Kasumi-1 (cell line): ENCODE measurements around the gene TMEM18.
"Not testable (repeated sequence)": the region's sequence is repeated elsewhere in the genome, so short reads cannot be mapped to it uniquely, and the experiment has no call there.

ENCODE experiments used
- DNase-seq, 2 experiments: peaks; one replicate each; lab custom pipeline; 2025; lab: John Stamatoyannopoulos, UW

Gene TMEM18

DNA sequence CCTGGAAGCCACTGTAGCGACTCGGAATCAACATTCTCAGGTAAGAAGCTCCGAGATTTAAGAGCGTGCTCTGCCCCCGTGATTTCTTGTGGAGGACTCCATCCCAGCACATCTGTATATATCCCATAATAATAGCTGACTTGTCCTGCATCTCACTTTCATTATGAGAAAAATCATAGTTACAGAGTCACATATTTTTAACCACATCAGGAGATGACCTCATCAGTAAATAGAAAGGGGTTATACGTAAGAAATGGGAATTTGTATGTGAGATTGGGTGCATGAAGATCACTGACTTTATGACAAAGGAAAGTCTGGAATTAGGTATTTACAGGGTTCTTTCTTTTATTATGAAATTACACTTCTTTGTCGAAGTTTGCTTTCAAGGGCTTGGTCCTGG lies 16.4 kb upstream of the TMEM18 start:
- DNase-seq = no peak

DNA sequence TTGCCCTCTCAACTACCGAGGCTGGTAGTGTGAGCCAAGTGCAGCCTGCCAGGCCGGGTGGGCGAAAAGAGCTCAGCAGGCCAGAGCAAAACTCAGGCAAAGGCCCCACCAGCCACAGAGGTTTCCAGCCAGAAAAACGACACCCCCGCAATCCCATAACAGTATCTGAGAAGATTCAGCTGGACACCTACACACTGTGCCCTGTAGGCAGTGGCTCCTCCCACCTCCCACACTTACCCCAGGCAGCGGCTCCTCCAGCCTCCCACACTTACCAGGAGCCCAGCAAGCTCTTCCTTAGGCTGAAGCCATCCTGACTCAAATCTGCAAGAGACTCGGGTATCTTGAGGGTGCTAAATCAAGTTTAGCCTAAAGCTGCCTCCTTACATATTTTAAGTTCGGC lies 15.6 kb upstream of the TMEM18 start:
- no peak for DNase-seq

DNA sequence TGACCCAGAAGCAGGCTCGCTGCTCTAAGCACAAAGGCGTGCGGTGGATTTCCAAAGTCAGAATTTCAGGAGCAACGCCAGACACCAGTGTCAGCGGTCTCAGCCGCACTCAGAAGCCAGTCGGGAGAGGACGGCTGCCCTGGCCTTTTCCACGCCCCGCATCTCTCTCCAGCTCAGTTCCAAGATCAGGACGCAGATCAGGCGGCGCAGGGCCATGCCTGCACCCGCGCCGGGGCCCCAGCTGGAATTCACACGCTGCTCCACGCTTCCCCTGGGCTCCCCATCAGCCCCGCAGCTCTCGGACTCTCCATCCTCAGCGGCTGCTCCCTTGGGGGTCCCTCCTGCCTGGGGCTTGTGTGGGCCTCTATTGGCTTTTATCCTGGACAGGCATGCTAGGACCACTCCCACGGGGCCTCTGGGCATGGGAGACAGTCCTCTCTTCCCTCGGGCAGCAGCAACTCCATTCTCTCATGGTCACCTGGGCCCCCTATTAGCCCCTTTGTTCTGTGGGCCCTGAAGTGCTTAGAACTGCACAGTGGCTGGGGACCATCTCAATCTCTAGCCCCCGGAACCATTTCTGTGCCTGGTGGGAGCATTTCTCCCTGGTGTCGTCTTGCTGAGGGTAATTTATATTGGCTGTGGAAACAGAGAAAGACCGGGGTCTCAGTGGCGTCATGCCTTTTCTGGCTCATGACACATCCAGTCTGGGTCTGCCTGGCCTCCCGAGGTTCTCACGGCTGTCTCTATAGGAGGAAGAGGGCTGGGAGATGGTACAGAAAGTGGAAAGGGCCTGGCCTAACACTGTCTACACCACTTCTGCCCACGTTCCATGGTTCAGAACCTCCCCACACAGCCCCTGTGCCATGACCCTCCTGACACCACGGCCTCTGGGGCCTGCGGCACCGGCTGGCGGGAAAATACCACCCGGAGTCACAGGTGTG lies 14.9 kb upstream of the TMEM18 start:
- DNase-seq = no peak

DNA sequence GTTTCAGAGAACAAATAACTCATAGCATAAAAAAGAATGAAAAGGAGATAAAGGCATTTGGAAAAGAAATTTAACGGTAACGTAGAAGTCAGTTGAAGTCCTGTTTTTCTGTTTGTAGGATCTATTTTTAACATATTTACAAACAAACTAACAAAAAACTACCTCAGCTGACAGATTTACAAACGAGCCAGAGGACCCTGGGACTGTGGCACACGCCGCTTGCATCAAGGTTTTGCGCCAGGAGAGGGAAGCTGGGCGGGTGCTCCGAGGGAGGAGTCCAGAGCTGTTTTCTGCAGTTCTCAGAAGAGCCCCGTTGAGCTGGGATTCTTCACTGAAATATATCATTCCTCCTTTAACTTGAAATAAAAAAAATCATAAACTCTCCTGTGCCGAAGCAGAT lies 13.6 kb upstream of the TMEM18 start:
- no peak for DNase-seq

DNA sequence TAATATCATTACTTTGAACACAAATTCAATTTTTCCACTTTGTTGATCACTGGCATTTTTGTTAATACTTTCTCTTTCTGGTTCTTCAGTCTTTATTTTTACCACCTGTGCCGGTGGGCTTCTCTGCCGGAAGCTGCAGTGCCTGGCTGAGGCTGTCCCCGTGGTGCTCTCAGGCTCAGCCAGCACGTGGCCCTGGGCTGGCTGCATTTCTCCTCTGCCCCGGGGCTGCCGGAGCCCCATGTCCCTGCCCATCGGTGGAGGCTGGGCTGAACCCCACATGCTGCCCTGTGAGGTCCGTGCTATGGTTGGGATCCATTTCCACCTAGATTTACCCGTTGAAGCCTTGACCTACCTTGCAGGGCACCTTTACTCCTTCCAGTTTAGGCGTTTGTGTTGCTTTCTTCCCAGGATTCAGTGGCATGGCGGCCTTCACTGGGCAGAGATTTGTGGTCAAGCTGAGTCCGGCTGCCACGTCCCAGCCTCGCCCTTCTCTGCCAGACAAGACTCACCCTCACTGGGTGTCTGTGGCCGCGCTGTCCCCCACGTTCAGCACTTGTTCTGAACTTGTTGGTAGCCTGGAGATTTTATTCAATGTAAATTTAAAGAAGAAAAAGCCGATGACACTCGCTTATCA lies 12.8 kb upstream of the TMEM18 start:
- DNase-seq = no peak

DNA sequence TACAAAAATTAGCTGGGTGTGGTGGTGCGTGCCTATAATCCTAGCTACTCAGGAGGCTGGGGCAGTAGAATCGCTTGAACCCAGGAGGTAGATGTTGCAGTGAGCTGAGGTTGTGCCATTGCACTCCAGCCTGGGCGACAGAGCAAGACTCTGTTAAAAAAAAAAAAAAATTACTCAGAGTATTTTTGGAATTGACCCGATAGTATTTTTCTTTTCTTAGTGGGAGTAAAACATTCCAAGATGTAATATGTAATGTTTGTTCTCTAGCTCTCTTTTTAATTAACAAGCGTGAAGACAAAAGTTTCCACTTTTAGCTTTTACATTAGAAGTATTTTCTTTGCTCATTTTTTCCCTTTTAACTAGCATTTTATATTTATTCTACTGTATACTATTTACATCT lies 12.0 kb upstream of the TMEM18 start:
- DNase-seq = no peak

DNA sequence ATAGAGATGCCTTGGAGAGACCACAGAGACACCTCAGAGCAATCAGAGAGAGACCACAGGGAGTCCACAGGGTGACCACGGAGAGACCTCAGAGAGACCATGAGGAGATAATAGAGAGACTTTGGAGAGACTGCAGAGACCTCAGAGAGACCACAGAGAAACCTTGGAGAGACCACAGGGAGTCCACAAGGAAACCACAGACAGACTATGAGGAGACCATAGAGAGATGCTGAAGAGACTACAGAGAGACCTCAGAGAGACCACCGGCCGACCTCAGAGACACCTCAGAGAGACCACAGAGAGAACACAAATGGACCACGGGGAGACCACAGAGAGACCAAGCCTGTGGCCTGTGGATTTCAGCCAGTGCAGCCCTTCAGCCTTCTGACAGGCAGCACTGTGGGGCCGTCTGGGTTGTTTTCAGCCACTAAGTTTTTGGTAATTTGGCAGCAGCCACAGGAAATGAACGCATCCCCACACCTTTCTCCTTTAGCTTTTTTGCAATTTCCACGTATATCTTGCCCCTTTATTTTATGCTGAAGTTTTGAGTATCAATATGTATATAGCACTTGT lies 11.4 kb upstream of the TMEM18 start:
- no peak for DNase-seq

DNA sequence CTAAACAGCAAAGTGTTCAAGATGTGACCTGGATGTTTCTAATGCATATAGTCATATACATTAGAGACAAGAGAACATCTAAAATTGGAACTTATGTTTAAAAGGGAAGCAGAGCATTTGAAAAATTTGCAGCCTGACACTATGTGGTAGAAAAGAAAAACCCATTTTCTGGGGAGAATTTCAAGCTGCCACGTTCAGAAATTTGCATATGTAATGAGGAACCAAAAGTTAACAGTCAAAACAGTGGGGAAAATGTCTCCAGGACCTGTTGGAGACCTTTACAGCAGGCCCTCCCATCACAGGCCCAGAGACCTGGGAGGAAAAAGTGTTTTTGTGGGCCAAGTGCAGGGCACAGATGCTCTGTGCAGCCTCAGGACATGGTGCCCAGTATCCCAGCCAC lies 8.2 kb upstream of the TMEM18 start:
- no peak for DNase-seq

DNA sequence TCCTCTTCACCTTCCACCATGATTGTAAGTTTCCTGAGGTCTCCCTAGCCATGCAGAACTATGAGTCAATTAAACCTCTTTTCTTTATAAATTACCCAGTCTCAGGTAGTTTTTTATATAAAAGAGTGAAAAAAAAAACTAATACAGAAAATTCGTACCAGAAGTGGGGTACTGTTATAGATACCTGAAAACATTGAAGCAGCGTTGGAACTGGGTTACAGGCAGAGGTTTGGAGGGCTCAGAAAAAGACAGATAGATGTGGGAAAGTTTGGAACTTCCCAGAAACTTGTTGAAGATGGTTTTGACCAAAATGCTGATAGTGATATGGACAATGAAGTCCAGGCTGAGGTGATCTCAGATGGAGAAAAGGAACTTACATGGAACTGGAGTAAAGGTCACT lies 7.7 kb upstream of the TMEM18 start:
- DNase-seq = not testable (repeated sequence)

DNA sequence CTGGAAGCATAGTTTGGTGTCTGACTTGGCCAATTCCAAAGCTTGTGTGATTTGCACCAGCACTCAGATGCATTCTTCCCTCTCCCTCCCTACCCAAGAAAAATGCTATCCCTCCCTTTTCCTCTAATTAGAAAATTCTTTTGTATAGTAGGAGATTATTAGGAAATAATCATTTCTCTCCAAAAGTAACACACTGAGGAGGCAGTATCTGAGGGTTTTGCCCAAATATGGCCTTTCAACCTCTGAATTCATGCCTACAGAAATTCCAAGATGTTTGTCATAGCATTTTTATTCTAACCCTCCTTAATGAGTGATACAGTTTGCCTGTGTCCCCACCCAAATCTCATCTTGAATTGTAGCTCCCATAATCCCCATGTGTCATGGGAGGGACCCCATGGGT lies 5.0 kb upstream of the TMEM18 start:
- no peak for DNase-seq

DNA sequence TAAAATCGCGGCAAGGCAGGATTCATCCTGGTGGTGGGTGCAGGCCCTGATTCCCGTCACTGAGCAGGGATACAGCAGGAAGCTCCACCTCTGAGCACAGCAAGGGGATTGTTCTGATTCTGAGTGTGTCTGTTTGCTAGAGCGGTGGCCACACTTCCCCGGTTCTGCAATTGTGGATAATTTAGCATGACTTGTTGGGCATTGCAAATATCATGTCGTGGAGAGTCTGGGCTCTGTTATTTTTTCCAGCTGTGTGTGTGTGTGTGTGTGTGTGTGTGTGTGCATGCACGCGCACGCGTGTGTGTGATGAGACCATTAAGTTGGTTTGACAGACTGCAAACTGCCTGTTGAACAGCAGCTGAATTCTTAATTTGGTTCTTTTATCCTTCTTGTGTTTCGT lies 4.1 kb upstream of the TMEM18 start:
- DNase-seq = no peak

DNA sequence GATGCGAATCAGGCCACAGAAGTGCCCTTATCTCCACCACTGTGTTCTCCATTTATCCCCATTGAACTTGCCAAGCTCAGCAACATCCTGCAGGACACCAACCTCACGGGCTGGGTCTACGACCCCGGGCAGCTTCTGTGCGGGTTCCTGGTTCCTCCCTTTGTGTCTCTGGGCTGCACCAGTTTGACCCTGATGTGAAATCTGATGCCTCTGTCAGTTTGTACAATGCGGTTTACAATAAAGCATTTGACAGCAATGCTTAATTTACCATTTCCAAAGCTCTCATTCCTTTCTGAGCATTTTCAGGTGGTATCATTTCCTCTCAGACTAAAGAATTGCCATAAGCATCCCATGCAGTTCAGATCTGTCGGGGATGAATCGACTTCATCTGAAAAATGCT lies 3.3 kb upstream of the TMEM18 start:
- DNase-seq = no peak

DNA sequence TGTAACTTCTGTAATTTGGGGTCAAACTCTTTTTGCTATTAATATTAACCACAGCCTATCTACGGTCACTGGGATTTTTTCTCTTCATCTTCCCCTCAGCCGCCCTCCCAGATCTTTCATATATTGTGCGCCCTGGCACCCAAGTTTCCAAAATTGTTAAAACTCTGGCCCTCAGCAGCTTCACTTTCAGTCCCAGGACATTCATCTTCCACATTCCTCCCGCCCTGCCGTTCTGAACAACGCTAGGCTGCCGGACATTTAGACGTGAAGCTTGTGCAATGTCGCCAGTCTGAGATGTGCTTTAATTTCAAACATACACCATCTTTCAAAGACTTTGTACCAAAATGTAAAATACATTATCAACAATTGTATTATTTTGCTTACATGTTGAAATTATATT lies 1.8 kb upstream of the TMEM18 start:
- DNase-seq = no peak

DNA sequence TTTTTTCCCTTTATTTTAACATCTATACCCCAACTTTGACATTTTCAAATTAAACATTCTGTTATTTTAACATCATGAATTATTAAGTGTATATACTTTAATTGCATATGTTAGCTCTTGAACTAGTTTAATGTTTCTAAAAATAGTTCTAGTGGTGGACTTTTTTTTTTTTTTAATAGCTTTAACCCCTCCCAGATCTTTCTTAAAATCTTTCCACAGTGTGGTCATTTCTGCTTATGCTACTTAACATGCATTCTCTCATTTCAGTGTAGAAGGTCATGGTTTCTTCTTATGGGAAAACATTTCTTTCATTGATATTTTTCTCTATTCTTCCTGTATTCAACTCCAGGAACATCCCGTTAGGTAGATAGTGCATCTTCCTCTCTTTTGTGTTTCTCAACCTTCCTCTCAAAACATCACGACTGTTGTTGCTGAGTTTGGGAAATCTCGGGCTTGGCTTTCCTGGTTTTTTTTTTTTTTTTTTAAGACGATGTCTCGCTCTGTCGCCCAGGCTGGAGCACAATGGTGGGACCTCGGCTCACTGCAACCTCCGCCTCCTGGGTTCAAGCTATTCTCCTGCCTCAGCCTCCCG lies 849 bp upstream of the TMEM18 start:
- peak; percentile 4 to 34 for DNase-seq

DNA sequence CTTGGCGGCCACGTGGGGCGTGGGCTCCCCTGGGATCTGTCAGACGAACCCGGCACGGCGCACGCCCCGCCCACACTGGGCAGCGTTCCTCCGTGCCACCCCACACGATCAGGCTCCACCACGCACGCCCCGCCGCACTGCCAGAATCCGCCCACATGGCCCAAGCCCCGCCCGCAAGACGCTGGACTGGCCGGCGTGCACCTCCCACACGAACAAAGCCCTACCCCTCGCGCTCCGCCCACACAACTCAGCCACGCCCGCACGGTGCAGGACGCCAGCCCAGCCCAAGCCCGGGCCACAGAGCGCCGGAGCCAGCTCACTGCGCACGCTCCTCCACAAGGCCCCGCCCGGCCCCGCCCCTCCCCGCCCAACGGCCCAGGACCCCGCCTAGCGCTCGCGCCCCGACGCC lies 555 bp downstream of the TMEM18 start:
- peak; percentile 93 to 97 for DNase-seq

DNA sequence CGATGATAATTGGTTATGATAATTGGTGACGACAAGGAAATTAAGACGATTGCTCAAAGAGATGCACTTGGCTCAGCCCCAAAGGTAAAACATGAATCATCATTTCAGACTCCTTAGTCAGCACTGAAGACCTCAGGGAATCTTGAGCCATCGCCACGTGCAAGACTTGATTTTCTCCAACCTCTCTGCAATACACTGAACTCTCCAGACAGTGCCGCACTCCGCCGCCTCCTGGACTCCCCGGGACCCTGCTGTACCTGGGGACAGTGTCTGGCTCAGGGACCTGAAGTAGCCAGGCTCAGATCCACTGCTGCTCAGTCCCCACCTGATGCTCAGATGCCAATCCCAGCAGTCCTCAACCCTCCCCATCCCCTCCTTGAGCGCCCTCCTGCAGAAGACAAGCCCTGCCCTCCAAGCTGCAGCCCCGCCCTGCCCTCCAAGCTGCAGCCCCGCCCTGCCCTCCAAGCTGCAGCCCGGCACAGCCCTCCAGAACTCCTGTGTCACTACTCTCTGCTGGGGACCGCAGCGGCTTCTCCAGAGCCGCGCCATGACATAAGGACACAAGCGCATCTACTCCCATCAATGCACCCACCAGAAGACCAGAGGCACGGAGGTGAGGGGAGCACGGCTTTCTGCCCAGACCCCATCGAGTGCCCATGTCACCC lies 1.1 kb downstream of the TMEM18 start:
- DNase-seq = peak; percentile 63 to 66

DNA sequence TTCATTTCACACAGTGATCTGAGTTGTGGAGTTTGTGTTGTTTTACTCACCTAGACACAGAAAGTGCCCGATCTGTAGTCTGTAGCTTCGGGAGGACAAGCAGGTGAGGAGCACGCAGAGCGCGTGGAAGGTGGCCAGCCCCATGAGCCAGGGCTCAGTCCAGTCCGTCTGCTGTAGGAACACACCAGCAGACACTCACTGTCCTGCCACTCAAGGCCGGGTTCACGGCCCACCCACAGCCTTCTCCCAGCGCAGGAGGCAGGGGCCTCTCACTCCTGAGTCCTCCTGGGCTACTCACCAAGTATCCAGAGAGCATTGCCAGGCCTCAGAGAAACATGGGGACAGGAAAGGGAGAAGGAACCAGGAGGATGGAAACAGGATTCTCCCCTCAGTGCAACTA lies 1.7 kb downstream of the TMEM18 start:
- no peak for DNase-seq

DNA sequence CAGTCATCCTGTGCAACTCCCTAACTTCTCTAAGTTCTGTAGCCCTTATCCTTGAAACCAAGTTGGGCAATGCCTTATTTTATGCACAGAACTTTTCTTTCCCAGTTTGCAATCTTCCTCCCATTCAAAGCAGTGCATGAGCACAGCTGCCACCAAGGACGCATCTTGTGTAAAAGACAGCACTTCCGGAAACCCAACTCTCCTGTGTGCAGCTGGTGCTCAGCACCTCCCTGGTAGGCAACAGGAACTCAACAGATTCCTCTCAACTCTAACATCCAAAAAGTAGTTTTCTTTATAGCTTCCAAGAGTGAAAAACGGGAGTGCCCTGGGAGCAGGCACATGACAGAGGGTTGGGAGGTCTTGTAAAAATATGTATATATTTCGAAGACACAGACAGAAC lies 2.2 kb downstream of the TMEM18 start:
- no peak for DNase-seq

DNA sequence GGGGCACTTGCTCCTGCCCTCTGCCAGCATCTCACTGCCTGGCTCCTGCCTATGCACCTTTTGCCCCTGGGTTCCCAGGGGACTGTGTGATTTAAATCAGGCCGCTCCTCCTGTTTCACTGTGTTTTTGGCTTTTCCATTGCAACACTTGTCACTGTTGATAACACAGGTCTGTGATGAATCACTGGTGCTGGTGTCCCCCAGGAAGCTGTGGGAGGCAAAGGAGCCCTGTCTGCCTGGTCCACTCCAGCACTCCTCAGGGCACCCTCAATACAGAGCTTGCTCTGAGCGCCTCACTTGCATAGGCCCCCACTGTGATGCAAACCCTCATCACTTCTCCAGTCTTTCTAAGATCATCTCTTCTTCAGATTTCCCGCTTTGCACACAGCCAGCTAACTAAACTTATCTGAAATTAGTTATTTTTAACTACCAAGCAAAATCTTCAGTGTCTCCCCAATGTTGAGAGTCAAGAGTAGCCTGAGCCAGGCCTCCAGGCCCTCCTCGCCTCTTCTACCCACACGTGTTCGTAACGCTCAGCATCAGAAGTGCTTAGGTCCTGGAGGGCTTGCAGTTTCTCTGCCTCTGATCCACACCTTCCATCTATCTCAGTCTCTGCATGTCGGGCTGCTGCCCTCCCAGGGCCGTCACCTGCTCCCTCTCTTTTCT lies 2.8 kb downstream of the TMEM18 start:
- DNase-seq = no peak

DNA sequence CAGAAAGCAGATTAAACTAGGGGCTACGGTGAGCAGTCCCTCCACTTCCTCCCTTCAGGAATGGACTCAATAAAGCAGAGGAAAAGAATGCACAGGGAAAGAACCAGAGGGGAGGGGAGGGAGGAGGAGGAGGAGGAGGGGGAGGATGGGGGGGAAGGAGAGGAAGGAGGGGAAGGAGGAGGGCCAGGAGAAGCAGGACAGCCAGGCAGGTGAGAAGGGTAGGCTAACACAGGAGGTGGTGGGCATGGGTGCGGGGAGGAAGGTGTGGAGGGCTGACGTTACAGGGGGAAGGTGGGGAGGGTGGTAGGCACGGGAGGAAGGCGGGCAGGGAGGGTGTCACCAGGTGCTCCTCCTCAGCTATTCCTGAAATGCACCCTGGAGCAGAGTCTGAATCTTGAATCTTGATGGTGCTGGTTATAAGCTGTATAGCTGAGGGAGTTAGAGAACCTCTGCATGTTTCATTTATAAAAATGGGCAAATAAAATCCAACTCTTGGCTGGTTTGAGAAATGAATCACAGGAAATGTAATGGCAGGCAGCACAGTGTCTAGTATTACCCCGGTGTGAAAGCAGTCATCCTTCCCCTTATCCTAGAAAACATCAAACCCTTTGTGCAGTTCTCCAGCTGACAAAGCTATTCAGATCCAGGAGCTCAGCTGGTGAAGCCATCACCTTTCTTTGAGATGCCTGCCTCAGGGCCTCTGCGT lies 3.4 kb downstream of the TMEM18 start:
- DNase-seq = no peak

DNA sequence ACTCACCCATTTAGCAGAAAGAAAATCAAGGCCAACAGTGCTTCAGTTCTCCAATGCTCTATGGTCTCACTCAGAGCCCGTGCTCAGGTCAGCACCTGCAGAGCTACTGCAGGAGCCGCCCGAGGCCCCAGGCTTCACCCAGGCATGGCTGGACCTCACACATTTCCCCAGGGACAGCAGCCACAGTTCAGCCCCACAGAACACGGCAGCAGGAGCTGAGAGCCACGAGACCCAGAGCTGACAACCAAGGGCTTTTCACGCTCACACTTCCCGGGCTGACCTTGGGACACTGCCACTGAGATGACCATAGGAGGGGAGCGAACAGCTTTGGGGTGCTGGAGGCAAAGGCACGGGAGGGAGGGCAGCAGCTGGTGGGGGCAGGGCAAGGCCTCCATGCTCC lies 4.2 kb downstream of the TMEM18 start:
- DNase-seq = no peak
